ENCODE data around the gene ZNG1A. TPM values are rescaled to one million over a fixed set of nuclear protein-coding genes. Genes with fewer than 3 reads are reported as not detected.
"Not testable (repeated sequence)": the region's sequence is repeated elsewhere in the genome, so short reads cannot be mapped to it uniquely, and the experiment has no call there.

Gene ZNG1A
- total and polyA plus RNA-seq, 9 of the 15 experiments (the other 6 are each of a cell fraction or from before 2014, with no cell fraction given) = 20.7 to 90.6 (median 41.7) TPM

GRCh38 chr9:94992-95391 lies 83.9 kb downstream of the ZNG1A start:
- H3K4me2 ChIP-seq (ENCODE audit: insufficient read depth, low read length); BruUV-seq (replicated peaks); H3K4me3 ChIP-seq; H3K9me1 ChIP-seq (ENCODE audit: control insufficient read depth, insufficient read depth, low read length); CTCF ChIA-PET (ENCODE audit: low intra/inter-chr PET ratio); intact Hi-C loops (cut with micrococcal nuclease); H3K27me3 ChIP-seq (ENCODE audit: control insufficient read depth in 2 of 2, insufficient read depth in 2 of 2, low read length in 2 of 2); in situ Hi-C loops (cut with MboI); H3K9me3 ChIP-seq (replicated peaks; ENCODE audit: control insufficient read depth, insufficient read depth, low read depth, low read length); H3K4me1 ChIP-seq (replicated peaks in 1 of 2; ENCODE audit: control insufficient read depth in 2 of 2, insufficient read depth in 2 of 2, low read length in 2 of 2); POLR2A ChIA-PET; H3K79me2 ChIP-seq (ENCODE audit: control insufficient read depth, insufficient read depth, low read length); H4K20me1 ChIP-seq (replicated peaks; ENCODE audit: control insufficient read depth, insufficient read depth, low read length); H3K36me3 ChIP-seq (ENCODE audit: control insufficient read depth, insufficient read depth, low read length); H3K9ac ChIP-seq (ENCODE audit: insufficient read depth in 1 of 2, low read depth in 2 of 2, low read length in 2 of 2); FAIRE-seq; TF ChIP-seq TEAD4 (CRISPR knock-in tag; IDR thresholded peaks at IDR 0.05; ENCODE audit: borderline replicate concordance): not testable (repeated sequence)
- TF ChIP-seq TEAD4 (IDR thresholded peaks at IDR 0.05; ENCODE audit: low read length) (peak; percentile 12; the same call in 1 of the 2 replicates), PKNOX1 (IDR thresholded peaks at IDR 0.05) (0 out of 2 replicates have a peak, but pooled peaks have one; percentile 9), SMARCE1 (IDR thresholded peaks at IDR 0.05) (peak; percentile 79), NFIC (IDR thresholded peaks at IDR 0.05) (peak; percentile 46; the same call in 1 of the 2 replicates), ARID1B (IDR thresholded peaks at IDR 0.05) (peak; percentile 92), SMARCC2 (IDR thresholded peaks at IDR 0.05; ENCODE audit: low read depth) (0 out of 2 replicates have a peak, but pooled peaks have one; percentile 32), HDAC2 (IDR thresholded peaks at IDR 0.05) (0 out of 2 replicates have a peak, but pooled peaks have one; percentile 19), CBFA2T3 (IDR thresholded peaks at IDR 0.05) (peak; percentile 76), MTA2 (IDR thresholded peaks at IDR 0.05; ENCODE audit: low read depth) (peak; percentile 79), TCF3 (CRISPR knock-in tag; IDR thresholded peaks at IDR 0.05) (peak; percentile 68), NCOR1 (IDR thresholded peaks at IDR 0.05) (peak; percentile 73), TRIM24 (IDR thresholded peaks at IDR 0.05) (peak; percentile 18 to 52; a peak in 2 of 4 replicates), SMARCA4 (IDR thresholded peaks at IDR 0.05) (peak; percentile 83), TAL1 (IDR thresholded peaks at IDR 0.05) (peak; percentile 82), CBFA2T2 (conservative IDR thresholded peaks at IDR 0.05) (peak; percentile 71; the same call in 1 of the 2 replicates), SOX6 (IDR thresholded peaks at IDR 0.05) (peak; percentile 34; the same call in 1 of the 2 replicates), ARNT (IDR thresholded peaks at IDR 0.05) (peak in 1 of 2 experiments; percentile 61; a peak in 1 of 4 replicates), ETV1 (tag; conservative IDR thresholded peaks at IDR 0.05; ENCODE audit: low read depth) (peak; percentile 28; the same call in 1 of the 2 replicates), DPF2 (IDR thresholded peaks at IDR 0.05) (peak; percentile 90), LEF1 (IDR thresholded peaks at IDR 0.05) (peak; percentile 85), MTA3 (IDR thresholded peaks at IDR 0.05; ENCODE audit: borderline replicate concordance) (0 out of 2 replicates have a peak, but pooled peaks have one; percentile 17), HDAC1 (IDR thresholded peaks at IDR 0.05) (peak in 1 of 2 experiments; percentile 41; a peak in 1 of 4 replicates), KDM1A (IDR thresholded peaks at IDR 0.05) (peak in 1 of 2 experiments; percentile 21; a peak in 1 of 4 replicates), MEIS2 (IDR thresholded peaks at IDR 0.05; ENCODE audit: partially characterized antibody) (peak; percentile 26), SMAD4 (CRISPR knock-in tag; conservative IDR thresholded peaks at IDR 0.05) (peak; percentile 57)
- TF ChIP-seq, protein P1, sequence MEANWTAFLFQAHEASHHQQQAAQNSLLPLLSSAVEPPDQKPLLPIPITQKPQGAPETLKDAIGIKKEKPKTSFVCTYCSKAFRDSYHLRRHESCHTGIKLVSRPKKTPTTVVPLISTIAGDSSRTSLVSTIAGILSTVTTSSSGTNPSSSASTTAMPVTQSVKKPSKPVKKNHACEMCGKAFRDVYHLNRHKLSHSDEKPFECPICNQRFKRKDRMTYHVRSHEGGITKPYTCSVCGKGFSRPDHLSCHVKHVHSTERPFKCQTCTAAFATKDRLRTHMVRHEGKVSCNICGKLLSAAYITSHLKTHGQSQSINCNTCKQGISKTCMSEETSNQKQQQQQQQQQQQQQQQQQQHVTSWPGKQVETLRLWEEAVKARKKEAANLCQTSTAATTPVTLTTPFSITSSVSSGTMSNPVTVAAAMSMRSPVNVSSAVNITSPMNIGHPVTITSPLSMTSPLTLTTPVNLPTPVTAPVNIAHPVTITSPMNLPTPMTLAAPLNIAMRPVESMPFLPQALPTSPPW (CRISPR knock-in tag; IDR thresholded peaks at IDR 0.05) = peak; percentile 21; the same call in 1 of the 2 replicates
- Histone ChIP-seq H2AFZ (ENCODE audit: low read depth, low read length) (peak overlapping the region; percentile 45; the same call in 1 of the 2 replicates), H3K27ac (ENCODE audit: extremely low read depth, low read depth, low read length) (peak overlapping the region; percentile 61; the same call in 1 of the 3 replicates)
- WGBS (ENCODE audit: insufficient coverage, low coverage, missing lambda C conversion rate) = 0% methylated on average over 1 of the region's 4 CpGs
- ATAC-seq (peak; percentile 95), DNase-seq (ENCODE audit: extremely low read depth in 1 of 4, low spot score in 3 of 4) (peak in 1 of 4 experiments; percentile 56)
